ENCODE results near the gene HLA-DPA1.
"Not testable (repeated sequence)": the region's sequence is repeated elsewhere in the genome, so short reads cannot be mapped to it uniquely, and the experiment has no call there.

The HLA-DPA1 gene

DNA sequence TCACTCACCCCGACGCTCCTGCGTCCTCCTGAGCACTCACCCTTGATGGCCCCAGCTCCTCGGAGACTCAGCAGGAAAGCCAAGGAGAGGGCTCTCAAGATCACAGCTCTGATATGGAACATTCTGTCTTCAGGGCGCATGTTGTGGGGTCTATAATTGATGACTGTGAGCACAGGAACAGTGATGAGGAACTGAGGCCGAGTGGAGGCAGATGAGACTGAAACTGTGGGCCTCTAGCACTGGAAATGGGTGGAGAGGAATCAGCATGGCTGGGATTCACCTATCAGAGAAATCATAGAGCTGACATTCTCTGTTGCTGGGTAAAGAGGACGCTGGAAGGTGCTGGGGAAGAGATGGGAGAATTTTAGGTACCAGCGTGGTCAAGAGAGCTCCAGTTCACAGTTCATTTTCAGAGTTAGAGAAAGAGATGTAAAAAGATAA is at the start of gene HLA-DPA1:
TSS of gene HLA-DPA1 (minus strand) at position 219 of the 441 bp plus-strand sequence.
- no peak for FAIRE-seq

- no peak for FAIRE-seq
Measured at GRCh38 chr6:33123181-33123580, 49.7 kb upstream of the HLA-DPA1 start.

- FAIRE-seq: no peak
Measured at GRCh38 chr6:33120001-33120400, 46.6 kb upstream of the HLA-DPA1 start.

DNA sequence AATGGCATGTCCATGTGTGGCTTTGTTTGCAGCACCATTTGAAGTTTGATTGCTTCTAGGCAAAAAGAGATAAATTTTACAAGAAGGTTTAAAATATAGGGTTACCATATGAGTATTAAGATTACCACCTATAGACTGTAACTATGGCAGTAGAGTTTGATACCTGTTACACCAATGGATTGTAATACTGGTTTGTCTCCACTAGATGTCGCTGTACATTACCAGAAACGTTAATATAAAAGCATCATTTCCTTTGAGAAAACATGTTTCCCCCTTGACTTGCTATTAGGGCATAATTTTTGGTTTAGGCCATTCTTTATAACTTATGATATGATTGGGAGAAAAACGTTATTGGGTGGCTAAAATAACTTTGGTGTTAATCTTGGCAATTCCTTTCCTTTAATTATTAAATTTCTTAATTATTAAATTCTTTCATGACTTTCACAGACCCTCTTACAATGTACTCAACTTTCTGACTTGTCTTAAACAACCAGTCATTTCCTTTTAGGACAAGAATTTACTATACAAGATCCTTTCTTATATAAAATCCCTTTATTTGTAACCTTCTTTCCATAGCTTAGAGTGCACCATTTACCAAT is 45.2 kb upstream of the HLA-DPA1 start:
- peak; percentile 97 for FAIRE-seq

GRCh38 chr6:33117811-33118277 is 44.4 kb upstream of the HLA-DPA1 start:
- no peak for FAIRE-seq

GRCh38 chr6:33116841-33117711 is 43.6 kb upstream of the HLA-DPA1 start:
- FAIRE-seq: no peak

DNA sequence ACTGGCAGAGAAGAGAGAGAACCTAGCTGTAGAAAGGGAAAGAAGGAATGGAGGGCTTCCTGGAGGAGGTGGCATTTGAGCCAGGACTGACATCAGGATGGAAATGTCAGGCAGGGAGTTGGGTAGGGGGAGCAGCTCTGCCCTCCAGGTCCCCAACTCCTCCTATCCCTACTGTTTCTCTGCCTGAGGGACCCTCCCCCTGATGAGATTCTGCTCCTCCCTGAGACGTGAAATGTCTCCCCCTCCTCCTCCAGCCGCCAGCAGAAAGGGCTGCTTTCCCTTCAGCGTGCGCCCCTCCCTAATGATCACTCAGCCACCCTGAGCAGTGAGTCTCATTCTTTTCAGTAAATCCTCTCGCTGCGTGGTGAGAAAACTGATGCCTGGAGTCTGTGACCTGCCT is 43.0 kb upstream of the HLA-DPA1 start:
- no peak for FAIRE-seq

DNA sequence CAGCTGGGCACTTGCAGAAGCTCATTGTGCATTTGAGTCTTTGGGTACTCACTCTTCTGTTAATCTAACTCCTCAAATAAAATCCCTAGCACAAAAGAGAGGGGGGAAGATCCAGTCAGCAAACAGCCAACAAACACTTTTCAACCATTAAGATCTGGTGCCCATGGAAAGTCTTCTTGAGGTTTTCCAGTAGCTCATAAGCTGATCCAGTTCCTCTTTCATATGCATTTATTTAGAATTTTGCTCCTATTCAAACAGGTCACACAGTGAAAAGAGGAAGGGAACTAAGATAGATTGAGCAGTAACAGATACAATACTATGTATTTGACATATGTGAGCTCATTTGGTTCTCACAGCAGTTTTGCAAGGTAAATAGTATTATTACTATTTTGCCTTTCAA is 41.0 kb upstream of the HLA-DPA1 start:
- no peak for FAIRE-seq

DNA sequence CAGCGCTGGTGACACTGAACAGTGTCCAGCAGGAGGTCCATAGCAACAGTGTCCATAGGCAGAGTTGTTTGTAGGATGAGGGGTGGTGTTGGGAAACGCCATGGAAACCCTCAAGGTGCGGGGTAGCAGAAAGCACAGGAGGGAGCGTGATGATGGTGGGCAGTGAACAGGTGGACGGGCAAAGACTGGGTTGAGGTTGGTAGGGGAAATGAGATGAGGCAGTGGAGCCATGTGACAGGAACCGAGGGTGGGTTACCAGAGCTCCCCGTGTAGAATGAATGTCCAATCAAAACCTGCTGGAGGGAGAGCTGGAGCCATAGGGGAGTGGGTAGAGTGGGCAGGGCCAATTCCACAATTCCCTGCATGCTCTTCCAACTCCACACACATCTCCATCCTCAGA is 40.3 kb upstream of the HLA-DPA1 start:
- FAIRE-seq: no peak

DNA sequence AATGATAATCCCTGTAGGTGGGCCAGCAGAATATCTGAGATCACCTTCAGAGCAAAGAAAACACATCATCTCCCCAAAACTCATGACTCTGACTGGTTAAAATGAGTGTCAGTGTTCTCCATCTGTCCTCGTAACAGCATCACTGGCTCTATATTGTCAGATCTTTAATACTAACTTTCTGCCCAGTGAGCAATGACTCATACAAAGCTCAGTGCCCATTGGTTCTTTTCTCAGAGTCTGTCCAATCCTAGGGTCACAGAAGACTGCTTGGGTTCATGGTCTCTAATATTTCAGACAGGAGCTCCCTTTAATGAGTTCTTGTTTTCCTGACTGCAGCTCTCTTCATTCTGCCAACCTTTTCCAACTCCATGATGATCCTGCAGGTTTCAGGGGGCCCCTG is 38.7 kb upstream of the HLA-DPA1 start:
- peak; percentile 11 for FAIRE-seq

GRCh38 chr6:33108307-33108706 is 34.9 kb upstream of the HLA-DPA1 start:
- no peak for FAIRE-seq

- no peak for FAIRE-seq
Measured at GRCh38 chr6:33107641-33108040, 34.2 kb upstream of the HLA-DPA1 start.

GRCh38 chr6:33105916-33106871 is 32.7 kb upstream of the HLA-DPA1 start:
- no peak for FAIRE-seq

DNA sequence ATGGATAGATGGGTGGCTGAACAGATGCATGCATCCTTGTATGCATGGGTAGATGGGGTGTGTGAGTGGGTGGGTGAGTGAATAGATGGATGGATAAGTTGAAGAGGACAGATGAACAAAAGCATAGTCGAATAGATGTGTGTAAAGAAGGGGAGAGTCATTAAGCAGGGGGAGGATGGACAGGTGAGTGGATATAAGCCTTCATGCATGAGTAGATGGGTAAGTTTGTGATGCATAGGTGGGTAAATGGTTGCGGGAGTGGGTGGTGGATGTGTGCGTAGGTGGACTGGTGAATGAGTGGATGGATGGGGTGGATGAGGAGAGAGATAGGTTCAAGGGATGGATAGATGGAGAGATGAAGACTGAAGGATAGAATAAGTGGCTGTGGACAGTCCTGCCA is 31.9 kb upstream of the HLA-DPA1 start:
- no peak for FAIRE-seq

GRCh38 chr6:33104887-33105286 is 31.4 kb upstream of the HLA-DPA1 start:
- no peak for FAIRE-seq

DNA sequence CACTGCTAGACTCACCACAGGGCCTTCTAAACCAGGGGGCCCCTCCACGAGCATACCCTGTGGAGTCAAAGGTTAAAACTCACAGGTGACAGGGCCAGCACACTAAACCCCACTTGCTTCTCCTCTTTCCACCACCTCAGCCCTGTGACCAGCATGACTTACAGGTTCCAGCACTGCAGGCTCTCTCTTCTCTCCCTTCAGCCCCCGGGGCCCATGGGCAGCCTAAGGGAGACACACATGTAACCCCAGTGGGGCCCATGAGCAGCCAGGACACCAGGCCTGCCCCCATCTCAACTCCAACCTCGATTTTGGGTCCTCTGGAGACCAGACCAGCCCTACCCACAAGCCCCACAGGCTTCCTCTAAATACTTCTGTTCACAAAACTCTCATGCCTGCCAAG is 30.3 kb upstream of the HLA-DPA1 start:
- FAIRE-seq: no peak

DNA sequence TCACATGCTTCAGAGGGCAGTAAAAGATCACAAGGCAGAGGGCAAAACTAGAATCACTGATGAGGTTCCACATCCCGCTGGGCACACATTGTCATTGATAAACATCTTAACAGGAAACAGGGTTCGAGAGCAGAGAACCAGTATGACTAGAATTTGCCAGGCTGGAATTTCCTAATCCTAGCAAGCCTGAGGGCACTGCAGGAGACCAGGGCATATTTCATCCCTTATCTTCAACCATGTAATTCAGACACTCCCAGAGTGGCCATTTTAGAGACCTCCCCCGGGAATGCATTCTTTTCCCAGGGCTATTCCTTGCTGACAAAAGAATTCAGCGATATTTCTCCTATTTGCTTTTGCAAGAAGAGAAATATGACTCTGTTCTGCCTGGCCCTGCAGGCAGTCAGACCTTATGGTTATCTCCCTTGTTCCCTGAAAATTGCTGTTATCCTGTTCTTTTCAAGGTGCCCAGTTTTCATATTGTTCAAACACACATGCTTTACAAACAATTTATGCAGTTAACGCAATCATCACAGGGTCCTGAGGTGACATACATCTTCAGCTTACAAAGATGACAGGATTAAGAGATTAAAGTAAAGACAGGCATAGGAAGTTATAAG is 27.8 kb upstream of the HLA-DPA1 start:
- not testable (repeated sequence) for FAIRE-seq

- FAIRE-seq: no peak
Measured at GRCh38 chr6:33095681-33096080, 22.2 kb upstream of the HLA-DPA1 start.

GRCh38 chr6:33093855-33094254 is 20.4 kb upstream of the HLA-DPA1 start:
- FAIRE-seq: no peak

DNA sequence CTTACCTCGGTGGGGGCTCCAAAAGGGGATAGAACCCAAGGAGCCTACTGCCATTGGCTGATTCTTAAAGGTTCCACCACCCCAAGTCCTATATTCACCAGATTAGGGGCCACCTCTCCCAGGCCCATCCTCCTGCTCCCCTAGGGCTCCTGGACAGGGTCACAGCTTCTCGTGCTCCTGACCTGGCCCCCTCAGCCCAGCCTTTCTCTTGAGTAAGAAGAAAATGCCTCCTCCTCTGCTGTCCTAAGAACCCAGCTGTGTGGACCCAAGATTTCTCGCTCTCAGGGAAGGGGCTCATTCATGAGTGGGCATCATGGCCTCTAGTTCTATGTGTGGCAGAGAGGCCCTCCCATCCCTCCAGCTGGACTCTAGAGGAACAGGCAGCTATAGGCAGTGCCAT is 18.9 kb upstream of the HLA-DPA1 start:
- no peak for FAIRE-seq

- FAIRE-seq: no peak
Measured at GRCh38 chr6:33091957-33092356, 18.5 kb upstream of the HLA-DPA1 start.

DNA sequence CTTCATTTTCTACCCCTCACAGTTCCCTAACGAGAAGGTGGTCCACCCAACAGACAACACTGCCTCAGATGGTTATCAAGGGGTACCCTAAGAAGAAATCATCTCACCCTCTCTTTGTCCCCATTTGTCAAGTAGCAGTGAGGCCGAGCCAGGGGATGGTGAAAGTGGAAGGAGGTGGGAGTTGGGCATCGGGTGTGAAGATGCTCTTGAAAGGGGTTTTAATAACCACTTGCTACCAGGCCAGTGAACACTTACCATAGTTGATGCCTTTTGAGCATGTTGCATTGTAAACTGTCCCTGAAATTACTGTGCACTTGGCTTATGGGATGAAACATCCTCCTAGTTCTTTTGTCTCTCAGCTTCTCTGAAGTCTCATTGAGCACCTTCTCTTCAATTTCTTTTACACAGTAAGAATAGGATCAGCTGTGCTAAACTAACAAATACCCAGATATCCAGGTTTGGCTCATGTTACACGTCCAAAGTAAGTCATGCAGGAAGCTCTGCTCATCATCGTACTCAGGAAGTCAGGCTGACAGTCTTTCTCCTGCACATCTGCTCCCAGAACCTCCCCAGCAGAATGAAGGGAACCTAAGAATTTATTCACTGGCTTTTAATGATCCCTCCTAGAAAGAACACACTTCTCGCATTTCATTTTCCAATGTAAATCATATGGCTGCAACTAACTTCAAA is 15.6 kb upstream of the HLA-DPA1 start:
- FAIRE-seq: no peak

Data from G401.6 (cell line).